ENCODE results near the gene BSPRY. TPM values are rescaled to one million over a fixed set of nuclear protein-coding genes. Genes with fewer than 3 reads are reported as not detected.

BSPRY gene
- total and polyA plus RNA-seq, 2 of the 13 experiments (the other 11 are each of a cell fraction or from before 2014, with no cell fraction given) = 0.09 to 0.26 TPM

DNA sequence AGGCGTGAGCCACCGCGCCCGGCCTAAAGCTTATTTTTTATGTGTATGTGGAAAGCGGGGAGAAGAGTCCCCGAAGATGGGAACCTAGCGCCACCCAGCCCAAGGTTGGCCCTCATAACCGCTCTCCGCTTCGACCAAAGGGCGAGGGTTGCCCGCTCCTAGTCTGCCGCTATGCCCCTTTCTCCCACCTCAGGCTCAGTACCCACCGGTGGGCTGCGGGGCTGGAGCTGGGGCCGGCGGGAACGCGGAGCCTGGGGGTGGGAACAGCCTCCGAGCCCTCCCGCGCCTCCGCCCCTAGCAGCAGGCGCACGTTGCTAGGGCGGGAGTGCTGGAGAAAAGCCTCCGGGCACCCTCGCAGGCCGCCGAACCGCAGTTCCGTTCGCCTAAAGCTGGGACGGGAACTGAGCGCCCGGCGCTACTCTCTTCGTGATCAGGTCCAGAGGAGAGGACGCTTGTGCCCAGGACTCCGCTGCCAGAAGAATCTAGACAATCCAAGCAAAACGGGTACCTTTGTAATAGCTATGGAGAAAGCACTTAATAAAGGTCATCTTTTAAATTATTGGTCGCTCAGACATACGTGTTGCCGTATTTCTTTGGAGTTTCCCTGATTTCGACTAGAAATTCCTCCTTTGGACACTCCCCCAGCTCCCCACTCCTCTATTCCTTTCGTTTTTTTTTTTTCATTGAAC is 9.2 kb upstream of the BSPRY start, which contains the start of gene WDR31 (continued):
- TF ChIP-seq, protein P1, sequence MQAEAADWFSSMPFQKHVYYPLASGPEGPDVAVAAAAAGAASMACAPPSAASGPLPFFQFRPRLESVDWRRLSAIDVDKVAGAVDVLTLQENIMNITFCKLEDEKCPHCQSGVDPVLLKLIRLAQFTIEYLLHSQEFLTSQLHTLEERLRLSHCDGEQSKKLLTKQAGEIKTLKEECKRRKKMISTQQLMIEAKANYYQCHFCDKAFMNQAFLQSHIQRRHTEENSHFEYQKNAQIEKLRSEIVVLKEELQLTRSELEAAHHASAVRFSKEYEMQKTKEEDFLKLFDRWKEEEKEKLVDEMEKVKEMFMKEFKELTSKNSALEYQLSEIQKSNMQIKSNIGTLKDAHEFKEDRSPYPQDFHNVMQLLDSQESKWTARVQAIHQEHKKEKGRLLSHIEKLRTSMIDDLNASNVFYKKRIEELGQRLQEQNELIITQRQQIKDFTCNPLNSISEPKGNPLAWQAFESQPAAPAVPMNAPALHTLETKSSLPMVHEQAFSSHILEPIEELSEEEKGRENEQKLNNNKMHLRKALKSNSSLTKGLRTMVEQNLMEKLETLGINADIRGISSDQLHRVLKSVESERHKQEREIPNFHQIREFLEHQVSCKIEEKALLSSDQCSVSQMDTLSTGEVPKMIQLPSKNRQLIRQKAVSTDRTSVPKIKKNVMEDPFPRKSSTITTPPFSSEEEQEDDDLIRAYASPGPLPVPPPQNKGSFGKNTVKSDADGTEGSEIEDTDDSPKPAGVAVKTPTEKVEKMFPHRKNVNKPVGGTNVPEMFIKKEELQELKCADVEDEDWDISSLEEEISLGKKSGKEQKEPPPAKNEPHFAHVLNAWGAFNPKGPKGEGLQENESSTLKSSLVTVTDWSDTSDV (CRISPR knock-in tag; IDR thresholded peaks at IDR 0.05) = no peak
- no peak for TF ChIP-seq ZNF207 (IDR thresholded peaks at IDR 0.05; ENCODE audit: borderline replicate concordance)
- no peak for TF ChIP-seq ZFAT (CRISPR knock-in tag; conservative IDR thresholded peaks at IDR 0.05)
- TF ChIP-seq, protein P2, sequence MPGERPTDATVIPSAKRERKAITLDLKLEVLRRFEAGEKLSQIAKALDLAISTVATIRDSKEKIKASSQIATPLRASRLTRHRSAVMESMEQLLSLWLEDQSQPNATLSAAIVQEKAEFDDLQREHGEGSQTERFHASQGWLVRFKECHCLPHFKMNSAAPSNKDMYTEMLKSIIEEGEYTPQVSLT (CRISPR knock-in tag; IDR thresholded peaks at IDR 0.05; ENCODE audit: borderline replicate concordance, low read depth) = no peak
- TF ChIP-seq, protein P3, sequence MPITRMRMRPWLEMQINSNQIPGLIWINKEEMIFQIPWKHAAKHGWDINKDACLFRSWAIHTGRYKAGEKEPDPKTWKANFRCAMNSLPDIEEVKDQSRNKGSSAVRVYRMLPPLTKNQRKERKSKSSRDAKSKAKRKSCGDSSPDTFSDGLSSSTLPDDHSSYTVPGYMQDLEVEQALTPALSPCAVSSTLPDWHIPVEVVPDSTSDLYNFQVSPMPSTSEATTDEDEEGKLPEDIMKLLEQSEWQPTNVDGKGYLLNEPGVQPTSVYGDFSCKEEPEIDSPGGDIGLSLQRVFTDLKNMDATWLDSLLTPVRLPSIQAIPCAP (CRISPR knock-in tag; IDR thresholded peaks at IDR 0.05; ENCODE audit: low read depth) = no peak
- peak; percentile 77 for TF ChIP-seq MEF2D (CRISPR knock-in tag; IDR thresholded peaks at IDR 0.05)
- TF ChIP-seq, protein P4, sequence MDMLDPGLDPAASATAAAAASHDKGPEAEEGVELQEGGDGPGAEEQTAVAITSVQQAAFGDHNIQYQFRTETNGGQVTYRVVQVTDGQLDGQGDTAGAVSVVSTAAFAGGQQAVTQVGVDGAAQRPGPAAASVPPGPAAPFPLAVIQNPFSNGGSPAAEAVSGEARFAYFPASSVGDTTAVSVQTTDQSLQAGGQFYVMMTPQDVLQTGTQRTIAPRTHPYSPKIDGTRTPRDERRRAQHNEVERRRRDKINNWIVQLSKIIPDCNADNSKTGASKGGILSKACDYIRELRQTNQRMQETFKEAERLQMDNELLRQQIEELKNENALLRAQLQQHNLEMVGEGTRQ (IDR thresholded peaks at IDR 0.05; ENCODE audit: low read depth, low read length) = no peak
- TF ChIP-seq, protein P4 (CRISPR knock-in tag; IDR thresholded peaks at IDR 0.05; ENCODE audit: borderline replicate concordance) = no peak
- TF ChIP-seq ZBTB7B (CRISPR knock-in tag; IDR thresholded peaks at IDR 0.05) = peak; percentile 98
- TF ChIP-seq, protein P5, sequence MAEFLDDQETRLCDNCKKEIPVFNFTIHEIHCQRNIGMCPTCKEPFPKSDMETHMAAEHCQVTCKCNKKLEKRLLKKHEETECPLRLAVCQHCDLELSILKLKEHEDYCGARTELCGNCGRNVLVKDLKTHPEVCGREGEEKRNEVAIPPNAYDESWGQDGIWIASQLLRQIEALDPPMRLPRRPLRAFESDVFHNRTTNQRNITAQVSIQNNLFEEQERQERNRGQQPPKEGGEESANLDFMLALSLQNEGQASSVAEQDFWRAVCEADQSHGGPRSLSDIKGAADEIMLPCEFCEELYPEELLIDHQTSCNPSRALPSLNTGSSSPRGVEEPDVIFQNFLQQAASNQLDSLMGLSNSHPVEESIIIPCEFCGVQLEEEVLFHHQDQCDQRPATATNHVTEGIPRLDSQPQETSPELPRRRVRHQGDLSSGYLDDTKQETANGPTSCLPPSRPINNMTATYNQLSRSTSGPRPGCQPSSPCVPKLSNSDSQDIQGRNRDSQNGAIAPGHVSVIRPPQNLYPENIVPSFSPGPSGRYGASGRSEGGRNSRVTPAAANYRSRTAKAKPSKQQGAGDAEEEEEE (CRISPR knock-in tag; IDR thresholded peaks at IDR 0.05; ENCODE audit: borderline replicate concordance) = no peak
- TF ChIP-seq ZNF234 (CRISPR knock-in tag; conservative IDR thresholded peaks at IDR 0.05) = no peak
- peak; percentile 88 for TF ChIP-seq PHF21A (CRISPR knock-in tag; IDR thresholded peaks at IDR 0.05)
- TF ChIP-seq, protein P6, sequence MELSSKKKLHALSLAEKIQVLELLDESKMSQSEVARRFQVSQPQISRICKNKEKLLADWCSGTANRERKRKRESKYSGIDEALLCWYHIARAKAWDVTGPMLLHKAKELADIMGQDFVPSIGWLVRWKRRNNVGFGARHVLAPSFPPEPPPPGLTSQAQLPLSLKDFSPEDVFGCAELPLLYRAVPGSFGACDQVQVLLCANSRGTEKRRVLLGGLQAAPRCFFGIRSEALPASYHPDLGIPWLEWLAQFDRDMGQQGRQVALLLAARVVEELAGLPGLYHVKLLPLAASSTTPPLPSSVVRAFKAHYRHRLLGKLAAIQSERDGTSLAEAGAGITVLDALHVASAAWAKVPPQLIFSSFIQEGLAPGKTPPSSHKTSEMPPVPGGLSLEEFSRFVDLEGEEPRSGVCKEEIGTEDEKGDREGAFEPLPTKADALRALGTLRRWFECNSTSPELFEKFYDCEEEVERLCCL (CRISPR knock-in tag; IDR thresholded peaks at IDR 0.05; ENCODE audit: borderline replicate concordance) = 0 out of 2 replicates have a peak, but pooled peaks have one; percentile 59
- TF ChIP-seq ZNF879 (CRISPR knock-in tag; IDR thresholded peaks at IDR 0.05) = no peak
- TF ChIP-seq ZNF747 (CRISPR knock-in tag; IDR thresholded peaks at IDR 0.05; ENCODE audit: borderline replicate concordance) = peak; percentile 92
